Effector memory CD8-positive, alpha-beta T cell (primary cell): Measurements from ENCODE around the gene NGFR.
A peak's percentile ranks its signal among the peaks of the same experiment; 100 is the strongest.

Experiments used
- ATAC-seq: fragments of 150-1000 bp; cut with Tn5 transposase; replicated peaks from 2 replicates; pipeline ENCODE4 v1.10.0; 2021; ENCODE audit warnings: mild to moderate bottlenecking, moderate library complexity
- DNase-seq, 3 experiments: peaks; one replicate each; pipeline ENCODE4 v3.0.0; 2021
- H3K27ac Mint-ChIP-seq, 2 donors: one replicate each; pipeline ENCODE4 v1.8.0; 2022; ENCODE audit warnings: mild to moderate bottlenecking in 2 of 2, mixed read lengths in 2 of 2, moderate library complexity in 2 of 2
- H3K27me3 Mint-ChIP-seq, 2 donors: one replicate each; pipeline ENCODE4 v1.8.0; 2022; ENCODE audit warnings: mixed read lengths in 2 of 2
- H3K36me3 Mint-ChIP-seq: one replicate; pipeline ENCODE4 v1.8.0; 2022; ENCODE audit warnings: mild to moderate bottlenecking, moderate library complexity, mixed read lengths; ENCODE audit not compliant: insufficient read depth
- H3K4me1 Mint-ChIP-seq, 2 donors: one replicate each; pipeline ENCODE4 v1.8.0; 2022; ENCODE audit warnings: low read depth in 2 of 2, mixed read lengths in 2 of 2
- H3K4me3 Mint-ChIP-seq, 2 donors: one replicate each; pipeline ENCODE4 v1.8.0; 2022; ENCODE audit warnings: mild to moderate bottlenecking in 2 of 2, mixed read lengths in 2 of 2, moderate library complexity in 2 of 2
- H3K9me3 Mint-ChIP-seq, 2 donors: one replicate each; pipeline ENCODE4 v1.8.0; 2022; ENCODE audit warnings: mixed read lengths in 2 of 2

Gene NGFR

GRCh38 chr17:49459401-49459984, 35.6 kb upstream of the NGFR start:
- no peak for ATAC-seq

GRCh38 chr17:49460401-49460800, 34.7 kb upstream of the NGFR start:
- no peak overlapping the region for H3K27ac Mint-ChIP-seq
- H3K9me3 Mint-ChIP-seq, result peaks cover 1 to 7% of the 10 kb centered on the region in 2 donors
- H3K27me3 Mint-ChIP-seq, result peaks cover 85 to 100% of the 10 kb centered on the region in 2 donors
- H3K4me3 Mint-ChIP-seq, result no peak overlapping the region
- H3K36me3 Mint-ChIP-seq, result peaks cover 7% of the 10 kb centered on the region
- no peak for DNase-seq
- ATAC-seq, result no peak
- H3K4me1 Mint-ChIP-seq, result peaks cover 0 to 4% of the 10 kb centered on the region in 2 donors

More at GRCh38 chr17:49459401-49459984, 35.6 kb upstream of the NGFR start:
- Mint-ChIP-seq H3K27me3 (peaks cover 83 to 96% of the 10 kb centered on the region in 2 donors), H3K27ac (no peak overlapping the region), H3K4me3 (no peak overlapping the region), H3K4me1 (peaks cover 0 to 4% of the 10 kb centered on the region in 2 donors), H3K36me3 (peaks cover 4% of the 10 kb centered on the region), H3K9me3 (peaks cover 1 to 7% of the 10 kb centered on the region in 2 donors)
- DNase-seq, result no peak

- H3K36me3 Mint-ChIP-seq, result peaks cover 7% of the 10 kb centered on the region
- ATAC-seq (no peak), DNase-seq (no peak)
- H3K4me3 Mint-ChIP-seq, result no peak overlapping the region
- H3K27ac Mint-ChIP-seq, result no peak overlapping the region
- H3K9me3 Mint-ChIP-seq, result peaks cover 1 to 7% of the 10 kb centered on the region in 2 donors
- H3K27me3 Mint-ChIP-seq, result peaks cover 84 to 100% of the 10 kb centered on the region in 2 donors
- peaks cover 0 to 4% of the 10 kb centered on the region in 2 donors for H3K4me1 Mint-ChIP-seq
Observed at GRCh38 chr17:49461580-49461979, 33.5 kb upstream of the NGFR start.

- H3K27ac Mint-ChIP-seq, result no peak overlapping the region
- H3K27me3 Mint-ChIP-seq, result peaks cover 82 to 100% of the 10 kb centered on the region in 2 donors
- DNase-seq (no peak), ATAC-seq (no peak)
- H3K36me3 Mint-ChIP-seq, result peaks cover 7% of the 10 kb centered on the region
- H3K9me3 Mint-ChIP-seq, result peaks cover 1 to 7% of the 10 kb centered on the region in 2 donors
- H3K4me1 Mint-ChIP-seq, result no peaks in the 10 kb centered on the region
- H3K4me3 Mint-ChIP-seq, result no peak overlapping the region
Observed at GRCh38 chr17:49464049-49464448, 31.0 kb upstream of the NGFR start.

GRCh38 chr17:49465331-49465903, 29.7 kb upstream of the NGFR start:
- peaks cover 1 to 7% of the 10 kb centered on the region in 2 donors for H3K9me3 Mint-ChIP-seq
- ATAC-seq, result no peak

GRCh38 chr17:49466436-49466835, 28.7 kb upstream of the NGFR start:
- H3K9me3 Mint-ChIP-seq, result peaks cover 1 to 7% of the 10 kb centered on the region in 2 donors
- peaks cover 0 to 11% of the 10 kb centered on the region in 2 donors for H3K4me1 Mint-ChIP-seq
- ATAC-seq, result no peak
- H3K36me3 Mint-ChIP-seq, result peaks cover 7% of the 10 kb centered on the region
- no peak overlapping the region for H3K4me3 Mint-ChIP-seq
- no peak for DNase-seq
- H3K27ac Mint-ChIP-seq, result no peak overlapping the region
- peaks cover 86 to 100% of the 10 kb centered on the region in 2 donors for H3K27me3 Mint-ChIP-seq

More at GRCh38 chr17:49465331-49465903, 29.7 kb upstream of the NGFR start:
- Mint-ChIP-seq H3K27ac (no peak overlapping the region), H3K27me3 (peaks cover 82 to 100% of the 10 kb centered on the region in 2 donors), H3K4me3 (no peak overlapping the region), H3K4me1 (peaks cover 0 to 7% of the 10 kb centered on the region in 2 donors), H3K36me3 (peaks cover 7% of the 10 kb centered on the region)
- no peak for DNase-seq

GRCh38 chr17:49467175-49467574, 27.9 kb upstream of the NGFR start:
- H3K4me1 Mint-ChIP-seq, result peaks cover 0 to 11% of the 10 kb centered on the region in 2 donors
- H3K9me3 Mint-ChIP-seq, result peaks cover 1 to 7% of the 10 kb centered on the region in 2 donors
- peak overlapping the region in 1 of 2 donors; percentile 36 for H3K27ac Mint-ChIP-seq
- DNase-seq, result no peak
- H3K27me3 Mint-ChIP-seq, result peaks cover 91 to 100% of the 10 kb centered on the region in 2 donors
- H3K4me3 Mint-ChIP-seq, result no peak overlapping the region
- no peak for ATAC-seq
- H3K36me3 Mint-ChIP-seq, result peaks cover 4% of the 10 kb centered on the region

- Mint-ChIP-seq H3K4me1 (peaks cover 0 to 11% of the 10 kb centered on the region in 2 donors), H3K27ac (no peak overlapping the region), H3K27me3 (peaks cover 88 to 98% of the 10 kb centered on the region in 2 donors), H3K36me3 (peaks cover 3% of the 10 kb centered on the region), H3K9me3 (peaks cover 1 to 6% of the 10 kb centered on the region in 2 donors), H3K4me3 (no peak overlapping the region)
- DNase-seq (no peak), ATAC-seq (no peak)
Observed at GRCh38 chr17:49468811-49469385, 26.2 kb upstream of the NGFR start.

- ATAC-seq (no peak), DNase-seq (no peak)
- Mint-ChIP-seq H3K4me3 (peak overlapping the region in 1 of 2 donors; percentile 35), H3K27me3 (peaks cover 83 to 93% of the 10 kb centered on the region in 2 donors), H3K27ac (no peak overlapping the region), H3K4me1 (peaks cover 0 to 11% of the 10 kb centered on the region in 2 donors), H3K9me3 (peaks cover 0 to 1% of the 10 kb centered on the region in 2 donors), H3K36me3 (peaks cover 1% of the 10 kb centered on the region)
Observed at GRCh38 chr17:49469831-49470810, 25.0 kb upstream of the NGFR start.

GRCh38 chr17:49471089-49471683, 23.9 kb upstream of the NGFR start:
- Mint-ChIP-seq H3K4me3 (no peak overlapping the region), H3K36me3 (no peaks in the 10 kb centered on the region), H3K4me1 (peaks cover 0 to 11% of the 10 kb centered on the region in 2 donors), H3K27me3 (peaks cover 86 to 93% of the 10 kb centered on the region in 2 donors), H3K27ac (no peak overlapping the region), H3K9me3 (peaks cover 0 to 1% of the 10 kb centered on the region in 2 donors)
- ATAC-seq (no peak), DNase-seq (no peak)

GRCh38 chr17:49471769-49472168, 23.3 kb upstream of the NGFR start:
- no peaks in the 10 kb centered on the region for H3K36me3 Mint-ChIP-seq
- ATAC-seq (no peak), DNase-seq (no peak)
- no peak overlapping the region for H3K4me3 Mint-ChIP-seq
- peaks cover 0 to 11% of the 10 kb centered on the region in 2 donors for H3K4me1 Mint-ChIP-seq
- H3K27me3 Mint-ChIP-seq, result peaks cover 83 to 93% of the 10 kb centered on the region in 2 donors
- H3K9me3 Mint-ChIP-seq, result peaks cover 0 to 1% of the 10 kb centered on the region in 2 donors
- no peak overlapping the region for H3K27ac Mint-ChIP-seq

GRCh38 chr17:49472527-49472926, 22.6 kb upstream of the NGFR start:
- H3K27ac Mint-ChIP-seq, result no peak overlapping the region
- ATAC-seq (no peak), DNase-seq (no peak)
- no peaks in the 10 kb centered on the region for H3K36me3 Mint-ChIP-seq
- peaks cover 0 to 1% of the 10 kb centered on the region in 2 donors for H3K9me3 Mint-ChIP-seq
- no peak overlapping the region for H3K4me3 Mint-ChIP-seq
- peaks cover 0 to 11% of the 10 kb centered on the region in 2 donors for H3K4me1 Mint-ChIP-seq
- H3K27me3 Mint-ChIP-seq, result peaks cover 82 to 93% of the 10 kb centered on the region in 2 donors
